Activated naive CD4-positive, alpha-beta T cell treated with anti-CD3 and anti-CD28 coated beads, Interleukin-2, amount 50 U/mL, for 72 hours (primary cell): ENCODE measurements around the gene KLF17. TPM values are rescaled to one million over a fixed set of nuclear protein-coding genes. Genes with fewer than 3 reads are reported as not detected.

ENCODE experiments used
- ATAC-seq, 2 donors: fragments of 150-1000 bp; cut with Tn5 transposase; 2 replicates each; pipeline ENCODE4 v1.10.0; 2021; ENCODE audit warnings: mild to moderate bottlenecking in 2 of 2, moderate library complexity in 2 of 2
- DNase-seq, 2 donors: peaks; one replicate each; pipeline ENCODE4 v3.0.0; 2021 to 2022; ENCODE audit warnings: low spot score in 2 of 2
- H3K27ac Mint-ChIP-seq, 2 donors: one replicate each; pipeline ENCODE4 v1.8.0; 2022; ENCODE audit warnings: mild to moderate bottlenecking in 2 of 2, mixed read lengths in 2 of 2
- H3K36me3 Mint-ChIP-seq, 2 donors: one replicate each; pipeline ENCODE4 v1.8.0; 2022; ENCODE audit warnings: mixed read lengths in 2 of 2
- H3K9me3 Mint-ChIP-seq, 2 donors: one replicate each; pipeline ENCODE4 v1.8.0; 2022; ENCODE audit warnings: mixed read lengths in 2 of 2
- total RNA-seq, 2 donors: library from RNA; stranded (reverse); gene quantifications; one replicate each; pipeline ENCODE4 v1.2.3, GENCODE V29; 2022

The KLF17 gene
- total RNA-seq, 2 donors from 2014 or later = not detected

DNA sequence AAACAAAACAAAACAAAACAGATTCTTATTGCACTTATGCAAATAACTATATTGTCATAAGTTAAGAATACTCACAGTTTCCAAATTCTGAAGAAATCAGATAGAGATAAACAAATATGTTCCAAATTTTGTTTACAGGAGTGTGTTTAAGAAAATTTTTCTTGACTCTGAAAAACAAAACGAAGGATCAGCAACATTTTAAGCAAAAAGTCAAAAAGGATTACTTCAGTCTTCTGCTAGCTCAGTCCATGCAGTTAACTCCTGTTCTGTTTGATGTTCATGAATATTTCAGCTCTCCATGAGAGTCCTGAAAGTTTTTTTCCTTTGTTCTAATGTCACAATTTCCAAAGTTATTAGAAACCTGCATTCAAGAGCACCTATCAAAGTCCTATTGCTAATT lies 56.0 kb downstream of the KLF17 start:
- H3K27ac Mint-ChIP-seq = no peak overlapping the region
- ATAC-seq (no peak), DNase-seq (no peak)
- peaks cover 0 to 5% of the 10 kb centered on the region in 2 donors for H3K9me3 Mint-ChIP-seq
- peaks cover 0 to 9% of the 10 kb centered on the region in 2 donors for H3K36me3 Mint-ChIP-seq

Other genes with a start within 250 kb of the KLF17 start
- gene ARTN, start 185.0 kb upstream of the KLF17 start, total RNA-seq = under 1 TPM in 1 of 2 donors, not detected in 1; 0.25 TPM
- 10 to 100 TPM; 16.0 to 16.6 TPM for gene IPO13, start 171.9 kb upstream of the KLF17 start, total RNA-seq
- gene DPH2, start 148.8 kb upstream of the KLF17 start, total RNA-seq = 10 to 100 TPM; 30.8 to 31.1 TPM
- 10 to 100 TPM; 86.5 to 89.1 TPM for gene ATP6V0B, start 143.9 kb upstream of the KLF17 start, total RNA-seq
- 10 to 100 TPM; 11.3 to 24.8 TPM for gene B4GALT2, start 139.6 kb upstream of the KLF17 start, total RNA-seq
- gene CCDC24, start 127.2 kb upstream of the KLF17 start, total RNA-seq = 1 to 10 TPM; 1.4 to 1.8 TPM
- gene SLC6A9, start 87.4 kb upstream of the KLF17 start, total RNA-seq = 1 to 10 TPM; 5.1 to 6.2 TPM
- gene KLF18, start 22.8 kb downstream of the KLF17 start, total RNA-seq = not detected
- 10 to 100 TPM; 46.2 to 60.9 TPM for gene DMAP1, start 94.7 kb downstream of the KLF17 start, total RNA-seq
- gene ERI3, start 236.4 kb downstream of the KLF17 start, total RNA-seq = 10 to 100 TPM; 26.3 to 58.8 TPM